Daoy (cell line): ENCODE measurements around the gene PPP2R3C. TPM values are rescaled to one million over a fixed set of nuclear protein-coding genes. Genes with fewer than 3 reads are reported as not detected.
A peak's percentile ranks its signal among the peaks of the same experiment; 100 is the strongest.
"Not testable (repeated sequence)": the region's sequence is repeated elsewhere in the genome, so short reads cannot be mapped to it uniquely, and the experiment has no call there.

Source experiments
- DNase-seq: peaks from one replicate; pipeline ENCODE4 v3.0.0-alpha.2; 2015; ENCODE audit warnings: low read depth
- total RNA-seq: library from RNA; depleted of rRNA; stranded (reverse); fragments of >200 nt; shearing (Covaris generic); gene quantifications from 2 replicates; pipeline ENCODE4 v1.2.3, GENCODE V29; 2014; rRNA removed

The PPP2R3C gene
- 58.5 and 62.0 TPM in 2 replicates for total RNA-seq

DNA sequence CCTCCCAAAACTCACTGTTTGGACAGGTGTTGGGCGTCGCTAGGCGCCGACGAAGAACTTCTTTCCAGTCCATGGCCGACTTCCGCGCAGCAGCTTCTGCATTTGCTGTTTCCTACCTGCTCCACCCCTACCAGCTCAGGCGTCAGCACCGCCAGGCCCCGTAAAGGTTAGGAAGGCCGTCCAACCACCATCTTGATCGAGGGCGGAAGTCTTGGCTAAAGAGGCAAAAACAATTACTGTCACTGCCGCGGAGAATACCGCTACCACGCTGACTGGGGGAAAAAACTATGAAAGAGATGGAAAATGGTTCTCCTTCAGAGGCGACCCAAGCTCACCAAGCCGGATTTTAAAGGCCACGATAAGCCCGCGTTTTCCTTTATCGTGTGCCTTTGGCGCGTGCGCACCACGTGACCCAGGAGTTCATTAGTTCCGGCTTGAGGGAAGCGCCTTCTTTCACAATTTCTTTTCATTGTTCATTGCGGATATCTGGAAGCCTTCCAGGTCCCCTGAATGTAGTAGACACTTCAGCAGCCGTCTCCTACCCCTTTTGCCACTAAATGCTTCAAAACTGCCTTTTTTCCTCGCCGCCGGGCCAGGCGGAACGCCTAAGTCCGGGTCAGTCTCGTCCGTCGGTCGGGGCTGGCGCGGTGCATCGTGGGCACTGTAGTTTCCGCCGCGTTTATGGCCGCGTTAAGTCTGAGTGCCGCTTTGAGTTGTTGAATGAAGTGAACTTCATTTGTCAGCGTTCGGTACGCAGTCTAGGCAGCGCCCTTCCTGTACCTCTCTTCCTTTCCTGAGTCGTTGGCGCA is at the start of gene PPP2R3C, which contains the start of gene PRORP:
PPP2R3C (minus strand) TSS at position 104 of the 809 bp plus-strand sequence; CDS start at position 73, 31 bp downstream.
PRORP (plus strand) TSS at position 666 of the 809 bp plus-strand sequence. CDS start 694 bp downstream, outside the sequence.
- DNase-seq: peak; percentile 99

DNA sequence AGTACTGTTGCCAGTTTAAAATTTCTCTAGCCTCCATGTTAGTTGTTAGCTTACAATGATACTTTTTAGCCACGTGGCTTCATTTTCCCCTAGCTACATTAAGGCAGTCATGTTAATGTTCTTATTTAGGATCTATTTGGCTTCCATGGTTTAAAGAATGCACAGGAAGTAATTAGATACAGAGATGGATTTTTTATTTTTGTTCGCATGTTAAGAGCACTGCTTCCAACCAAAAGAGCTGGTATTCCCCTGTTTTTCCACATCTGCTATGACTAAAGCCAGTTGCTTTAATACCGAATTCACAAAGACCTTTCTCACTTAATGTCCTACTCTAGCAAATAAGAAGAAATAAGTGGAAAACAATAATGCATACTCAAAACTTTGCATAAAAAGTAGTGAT is 45.7 kb upstream of the PPP2R3C start:
- DNase-seq: no peak

DNA sequence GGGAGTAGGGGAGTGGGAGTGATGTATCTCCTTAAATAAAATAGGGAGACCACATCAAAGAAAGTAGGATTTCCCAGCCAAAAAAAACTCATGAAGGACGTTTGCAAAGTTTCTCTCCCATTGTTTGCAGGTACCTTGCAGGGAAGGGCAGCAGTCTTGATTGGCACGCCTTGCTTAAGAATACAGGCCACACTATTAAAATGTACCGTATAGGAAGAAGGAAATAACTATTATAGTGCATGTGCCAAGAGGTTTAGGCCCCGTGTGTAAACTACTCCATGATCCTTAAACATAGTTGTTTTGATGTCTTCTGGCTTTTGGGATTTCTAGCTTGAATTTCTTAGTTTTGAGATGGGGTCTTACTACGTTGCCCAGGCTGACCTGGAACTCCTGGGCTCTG is 43.1 kb upstream of the PPP2R3C start:
- DNase-seq: no peak

DNA sequence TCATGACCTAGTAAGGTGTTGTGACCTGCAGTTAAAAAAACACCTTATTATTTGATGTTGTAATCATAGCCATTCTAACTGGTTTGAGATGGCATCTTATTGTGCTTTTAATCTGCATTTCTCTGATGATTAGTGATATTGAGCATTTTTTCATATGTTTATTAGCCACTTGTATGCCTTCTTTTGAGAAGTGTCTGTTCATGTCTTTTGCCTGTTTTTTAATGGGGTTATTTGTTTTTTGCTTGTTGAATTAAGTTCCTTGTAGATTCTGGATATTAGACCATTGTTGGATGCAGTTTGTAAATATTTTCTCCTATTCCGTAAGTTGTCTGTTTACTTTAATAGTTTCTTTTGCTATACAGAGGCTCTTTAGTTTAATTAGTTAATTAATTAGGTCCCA is 41.6 kb upstream of the PPP2R3C start:
- no peak for DNase-seq

DNA sequence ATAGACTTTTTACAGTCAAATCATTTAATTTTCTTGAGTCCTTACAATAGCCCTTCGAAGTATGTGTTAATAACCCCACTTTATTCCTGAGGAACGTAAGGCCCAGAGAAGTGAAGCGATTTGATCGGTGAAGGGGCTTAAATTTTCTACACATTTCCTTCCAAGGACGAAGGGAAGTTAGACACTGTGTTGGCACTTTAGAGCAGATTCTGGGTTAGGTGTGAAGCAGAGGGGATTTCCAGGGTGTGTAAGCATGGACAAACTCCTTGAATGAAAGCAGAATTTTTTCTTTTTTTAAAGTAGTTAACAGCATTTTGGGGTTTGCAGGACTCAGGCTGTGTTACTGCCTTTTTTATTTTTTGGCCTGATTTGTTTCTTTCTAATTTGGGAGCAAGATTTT is 39.4 kb upstream of the PPP2R3C start:
- peak; percentile 72 for DNase-seq

DNA sequence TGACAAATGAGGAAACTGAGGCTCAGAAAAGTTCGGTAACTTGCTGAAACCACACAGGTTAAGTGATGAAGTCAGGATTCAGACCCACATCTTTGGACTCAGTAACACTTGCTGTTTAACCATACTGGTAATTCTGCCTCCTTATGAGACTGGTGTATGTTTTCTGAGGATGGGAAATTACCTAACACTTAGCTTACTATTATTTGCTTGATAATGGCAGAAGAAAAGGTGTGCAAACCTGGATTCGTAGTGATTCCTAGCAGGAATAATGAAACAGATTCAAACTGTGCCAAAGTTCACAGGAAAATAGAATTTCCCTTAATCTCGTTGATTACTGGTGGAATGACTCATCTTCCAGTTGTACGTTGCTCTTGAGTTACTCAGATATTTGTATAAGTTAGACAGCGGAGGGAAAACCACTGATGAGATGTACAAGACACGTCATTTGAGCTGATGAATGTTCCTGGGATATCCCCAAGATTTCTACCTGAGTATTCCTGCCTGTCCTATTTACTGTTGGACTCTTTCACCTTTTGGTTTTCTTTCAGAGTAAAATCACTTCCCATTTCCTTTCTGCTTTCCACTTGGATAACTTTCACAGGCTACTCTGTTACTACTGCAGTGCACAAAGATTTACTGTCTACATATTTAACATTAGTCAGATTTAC is 38.1 kb upstream of the PPP2R3C start:
- peak; percentile 92 for DNase-seq

DNA sequence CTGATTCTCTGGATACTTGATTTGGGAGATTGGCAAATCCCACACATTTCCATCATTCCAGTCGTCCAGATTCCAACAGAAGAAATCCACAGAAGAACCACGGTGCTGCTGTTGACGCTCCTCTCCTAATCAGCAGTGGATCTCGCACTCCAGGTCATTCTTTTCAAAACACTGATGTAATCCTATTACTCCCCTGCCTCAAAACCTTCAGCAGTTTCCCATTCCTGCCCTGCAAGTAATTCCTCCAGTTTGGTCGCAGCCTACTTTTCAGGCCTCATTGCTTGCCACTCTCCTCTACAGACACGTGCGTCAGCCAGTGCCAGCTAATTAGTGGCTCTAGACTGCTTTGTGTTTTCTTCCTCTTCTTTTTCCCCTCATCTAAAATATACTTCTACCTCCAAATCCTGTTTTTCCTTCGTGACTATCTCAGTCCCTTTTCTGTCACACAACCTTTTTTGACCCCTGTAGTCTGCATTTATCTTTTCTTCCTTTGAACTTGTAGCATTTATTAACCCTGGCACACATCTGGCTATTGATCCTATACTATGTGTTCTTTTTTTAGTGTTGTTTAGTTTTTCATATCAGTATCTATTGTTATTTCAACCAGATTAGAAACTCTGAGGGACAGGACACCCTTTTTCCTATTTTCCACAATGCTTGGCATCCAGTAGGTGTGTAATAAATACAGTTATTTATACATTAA is 37.3 kb upstream of the PPP2R3C start:
- peak; percentile 77 for DNase-seq

DNA sequence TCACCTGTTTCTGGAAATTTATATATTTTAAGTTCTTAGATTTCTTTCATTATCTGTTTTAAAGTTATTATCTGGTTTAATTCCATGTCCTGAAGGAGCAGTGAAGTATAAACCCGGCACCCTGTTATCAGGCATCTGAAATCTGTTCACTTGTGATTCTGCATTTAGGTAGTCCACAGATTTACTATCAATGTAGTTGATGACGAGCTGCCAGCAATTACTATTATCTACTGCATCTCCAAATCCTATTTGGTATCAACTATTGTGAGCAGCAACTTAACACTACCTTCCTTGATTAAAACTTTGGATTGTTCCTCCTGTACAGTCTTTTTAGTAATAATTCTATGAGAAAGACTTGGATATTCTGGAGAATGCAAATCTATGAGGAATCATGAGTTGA is 36.7 kb upstream of the PPP2R3C start:
- DNase-seq: no peak

DNA sequence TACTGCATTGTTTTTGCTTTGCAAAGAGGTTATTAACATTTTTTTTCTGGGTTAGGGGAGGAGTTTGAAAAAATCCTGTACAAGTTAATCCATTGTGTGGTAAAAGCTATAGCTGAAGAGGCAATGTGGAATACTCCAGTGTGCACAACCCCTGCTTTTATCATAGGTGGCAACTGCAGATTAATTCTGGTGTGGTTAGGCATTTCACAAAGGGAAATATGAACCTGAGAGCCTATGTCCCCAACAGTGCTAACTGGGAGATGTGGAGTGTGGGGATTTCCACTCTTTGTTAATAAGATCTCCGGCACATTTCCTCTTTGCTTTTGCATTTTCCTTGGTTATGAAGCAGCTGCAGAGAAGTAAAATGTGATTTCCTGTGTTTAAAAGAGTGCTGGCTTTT is 34.2 kb upstream of the PPP2R3C start:
- peak; percentile 81 for DNase-seq

DNA sequence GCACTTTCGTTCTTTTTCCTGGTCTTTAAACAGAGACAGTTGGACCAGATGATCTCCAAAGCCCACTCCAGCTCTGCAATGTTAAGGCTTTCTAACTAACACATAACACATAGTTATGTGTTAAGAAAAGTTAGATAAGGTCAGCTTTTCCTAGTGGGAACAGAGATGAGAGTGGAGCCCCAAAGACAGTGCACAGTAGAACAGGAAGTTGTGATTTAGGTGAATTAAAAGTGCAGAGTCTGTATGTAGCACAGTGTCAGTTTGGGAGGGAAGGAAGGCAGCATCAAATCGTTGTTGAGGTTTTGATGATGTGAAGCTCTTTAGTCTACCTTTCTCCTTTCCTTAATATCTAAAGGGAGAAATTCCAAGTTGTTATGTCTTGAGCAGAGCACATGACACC is 32.2 kb upstream of the PPP2R3C start:
- no peak for DNase-seq

DNA sequence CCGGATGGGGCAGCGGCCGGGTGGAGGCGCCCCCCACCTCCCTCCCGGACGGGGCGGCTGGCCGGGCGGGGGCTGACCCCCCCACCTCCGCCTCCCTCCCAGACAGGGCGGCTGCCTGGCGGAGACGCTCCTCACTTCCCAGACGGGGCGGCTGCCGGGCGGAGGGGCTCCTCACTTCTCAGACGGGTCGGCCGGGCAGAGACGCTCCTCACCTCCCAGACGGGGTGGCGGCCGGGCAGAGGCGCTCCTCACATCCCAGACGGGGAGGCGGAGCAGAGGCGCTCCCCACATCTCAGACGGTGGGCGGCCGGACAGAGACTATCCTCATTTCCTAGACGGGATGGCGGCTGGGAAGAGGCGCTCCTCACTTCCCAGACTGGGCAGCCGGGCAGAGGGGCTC is 30.7 kb upstream of the PPP2R3C start:
- DNase-seq: not testable (repeated sequence)

DNA sequence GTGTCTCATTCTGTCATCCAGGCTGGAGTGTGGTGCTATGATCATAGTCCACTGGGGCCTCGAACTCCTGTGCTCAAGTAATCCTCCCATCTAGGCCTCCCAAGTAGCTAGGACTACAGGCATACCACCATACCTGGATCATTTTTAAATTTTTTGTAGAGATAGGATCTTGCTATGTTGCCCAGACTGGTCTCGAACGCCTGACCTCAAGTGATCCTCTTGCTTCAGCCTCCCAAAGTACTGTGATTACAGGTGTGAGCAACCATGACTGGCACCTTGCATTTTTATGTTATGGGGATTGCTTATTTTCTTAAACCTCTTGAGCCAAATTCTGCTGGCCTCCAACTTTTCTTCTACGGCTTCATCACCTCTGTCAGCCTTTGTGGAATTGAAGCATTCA is 27.4 kb upstream of the PPP2R3C start:
- no peak for DNase-seq

DNA sequence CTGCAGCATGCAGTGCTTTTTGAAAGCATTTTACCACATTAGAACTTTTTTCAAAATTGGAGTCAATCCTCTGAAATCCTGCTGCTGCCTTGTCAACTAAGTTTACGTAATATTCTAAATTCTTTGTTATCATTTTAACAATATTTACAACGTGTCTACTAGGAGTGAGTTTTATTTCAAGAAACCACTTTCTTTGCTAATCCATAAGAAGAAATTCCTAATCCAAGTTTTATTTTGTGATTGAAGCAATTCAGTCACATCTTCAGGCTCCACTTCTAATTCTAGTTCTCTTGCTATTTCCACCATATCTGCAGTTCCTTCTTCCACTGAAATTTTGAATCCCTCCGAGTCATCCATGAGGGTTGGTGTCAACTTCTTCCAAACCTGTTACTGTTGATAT is 25.9 kb upstream of the PPP2R3C start:
- no peak for DNase-seq

DNA sequence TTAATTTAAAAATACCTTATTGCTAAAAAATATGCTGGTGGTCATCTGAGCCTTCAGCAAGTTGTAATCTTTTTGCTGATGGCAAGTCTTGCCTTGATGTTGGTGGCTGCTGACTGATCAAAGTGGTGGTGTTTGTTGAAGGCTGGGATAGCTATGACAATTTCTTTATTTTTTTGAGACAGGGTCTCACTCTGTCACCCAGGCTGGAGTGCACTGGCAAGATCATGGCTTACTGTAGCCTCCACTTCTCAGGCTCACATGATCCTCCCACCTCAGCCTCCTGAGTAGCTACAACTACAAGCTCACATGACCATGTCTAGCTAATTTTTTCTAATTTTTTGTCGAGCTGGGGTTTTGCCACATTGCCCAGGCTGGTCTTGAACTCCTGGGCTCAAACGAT is 25.4 kb upstream of the PPP2R3C start:
- DNase-seq: no peak

DNA sequence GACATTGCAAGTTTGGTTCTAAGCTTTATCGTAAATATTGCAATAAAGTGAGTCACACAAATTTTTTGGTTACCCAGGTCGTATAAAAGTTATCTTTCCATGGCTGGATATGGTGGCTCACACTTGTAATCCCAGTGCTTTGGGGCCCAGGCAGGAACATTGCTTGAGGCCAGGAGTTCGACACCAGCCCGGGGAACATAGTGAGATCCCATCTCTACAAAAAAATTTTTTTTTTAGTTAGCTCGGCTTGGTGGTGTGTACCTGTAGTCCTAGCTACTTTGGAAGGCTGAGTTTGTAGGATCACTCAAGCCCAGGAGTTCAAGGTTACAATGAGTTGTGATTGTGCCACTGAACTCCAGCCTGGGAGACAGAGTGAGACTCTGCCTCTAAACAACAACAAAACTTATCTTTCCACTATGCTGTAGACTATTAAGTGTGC is 24.9 kb upstream of the PPP2R3C start:
- no peak for DNase-seq

DNA sequence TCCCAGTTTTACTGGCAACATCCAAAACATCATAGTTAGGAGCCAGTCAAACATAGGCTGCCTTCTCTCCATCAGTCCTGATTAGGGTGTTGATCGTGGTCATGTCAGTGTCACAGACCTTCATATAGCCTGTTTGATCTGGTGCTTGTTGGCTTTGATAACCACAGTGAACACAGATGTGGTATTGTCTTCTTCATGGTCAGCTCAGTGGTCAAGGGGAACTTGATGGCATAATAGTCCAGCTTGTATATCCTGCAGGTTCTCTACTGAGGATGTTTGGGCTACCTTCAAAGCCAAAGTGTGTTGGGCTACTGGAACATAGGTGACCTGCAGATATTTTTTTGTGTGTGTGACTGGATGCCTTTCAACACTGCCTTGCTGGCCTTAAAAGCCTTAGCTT is 22.2 kb upstream of the PPP2R3C start:
- DNase-seq: no peak

DNA sequence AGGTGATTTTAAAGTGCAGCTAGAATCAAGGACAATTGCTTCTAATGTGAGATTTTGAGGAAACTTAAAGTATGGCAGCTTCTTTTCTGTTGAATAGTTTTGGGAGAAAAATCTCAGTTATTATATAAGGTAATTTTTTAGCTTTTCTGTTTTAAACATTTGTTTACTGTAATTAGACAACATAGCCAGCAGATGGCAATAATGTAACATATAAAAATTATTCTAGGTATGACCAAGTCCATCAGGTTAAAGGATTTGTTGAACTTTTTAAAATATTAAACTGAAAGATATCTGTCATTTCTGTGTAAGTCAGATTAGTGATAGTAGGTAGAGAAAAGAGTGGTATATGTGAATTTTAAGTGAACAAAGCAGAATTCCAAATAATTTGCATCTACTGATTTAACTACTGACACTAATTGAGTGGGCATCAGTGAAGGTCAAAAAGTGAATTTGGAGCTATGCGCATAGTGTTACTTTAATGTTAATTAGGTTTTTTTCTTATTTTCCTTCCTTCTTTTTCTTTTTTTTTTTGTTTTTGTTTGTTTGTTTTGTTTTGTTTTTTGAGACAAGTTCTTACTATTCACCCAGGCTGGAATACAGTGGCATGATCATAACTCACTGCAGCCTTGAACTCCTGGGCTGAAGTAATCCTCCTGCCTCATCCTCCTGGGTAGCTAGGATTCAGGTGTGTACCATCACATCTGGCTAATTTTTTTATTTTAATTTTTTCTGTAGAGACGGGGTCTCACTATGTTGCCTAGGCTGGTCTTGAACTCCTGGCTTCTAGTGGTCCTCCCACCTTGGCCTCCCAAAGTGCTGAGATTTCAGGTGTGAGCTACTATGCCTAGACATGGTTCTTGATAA is 19.2 kb upstream of the PPP2R3C start:
- DNase-seq: no peak

DNA sequence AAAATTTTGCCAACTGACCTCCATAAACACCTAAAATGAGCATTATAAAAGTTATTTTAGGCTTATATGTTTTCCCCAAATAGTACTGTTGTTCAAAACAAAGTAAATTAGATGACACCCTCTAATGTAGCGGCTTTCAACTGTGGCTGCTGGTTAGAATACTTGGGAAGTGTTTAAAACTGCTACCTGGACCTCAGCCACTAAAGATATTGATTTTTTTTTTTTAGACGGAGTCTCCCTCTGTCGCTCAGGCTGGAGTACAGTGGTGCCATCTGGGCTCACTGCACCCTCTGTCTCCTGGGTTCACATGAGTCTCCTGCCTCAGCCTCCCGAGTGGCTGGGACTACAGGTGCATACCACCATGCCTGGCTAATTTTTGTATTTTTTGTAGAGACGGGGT is 16.8 kb upstream of the PPP2R3C start:
- no peak for DNase-seq

DNA sequence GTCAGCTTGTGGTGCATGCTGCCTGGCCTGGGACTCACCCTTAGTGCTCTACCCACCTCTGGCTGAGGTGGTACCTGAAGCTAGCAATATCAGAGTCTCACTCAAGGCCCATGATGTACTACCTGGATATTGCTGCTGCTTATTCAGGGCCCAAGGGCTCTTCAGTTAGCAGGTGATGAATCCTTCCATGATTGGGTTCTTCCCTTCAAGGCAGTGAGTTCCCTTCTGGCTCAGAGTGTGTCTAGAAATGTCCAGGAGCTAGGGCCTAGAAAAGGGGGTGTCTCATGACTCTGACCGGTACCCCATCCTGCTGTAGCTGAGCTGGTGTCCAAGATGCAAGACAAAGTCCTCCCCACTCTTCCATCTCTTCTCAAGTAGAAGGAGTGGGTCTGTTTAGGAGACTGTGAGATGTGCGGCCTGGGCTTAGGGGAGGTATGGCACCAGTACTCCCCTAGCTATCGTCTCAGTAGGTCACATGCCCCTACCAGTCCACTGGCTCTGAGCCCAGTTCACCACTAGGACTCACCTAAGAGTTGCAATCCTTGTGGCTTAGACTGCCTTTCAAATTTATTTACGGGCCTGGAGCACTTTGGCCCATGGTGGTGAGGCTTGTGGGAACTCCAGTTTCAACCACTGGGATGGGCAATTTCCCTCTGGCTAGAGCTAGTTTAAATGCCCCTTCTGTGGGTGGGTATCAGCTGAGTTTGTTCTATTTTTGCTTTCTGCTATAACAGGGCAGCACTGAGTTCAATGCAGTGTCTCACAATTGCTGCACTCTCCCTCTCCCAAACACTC is 12.7 kb upstream of the PPP2R3C start:
- DNase-seq: no peak

DNA sequence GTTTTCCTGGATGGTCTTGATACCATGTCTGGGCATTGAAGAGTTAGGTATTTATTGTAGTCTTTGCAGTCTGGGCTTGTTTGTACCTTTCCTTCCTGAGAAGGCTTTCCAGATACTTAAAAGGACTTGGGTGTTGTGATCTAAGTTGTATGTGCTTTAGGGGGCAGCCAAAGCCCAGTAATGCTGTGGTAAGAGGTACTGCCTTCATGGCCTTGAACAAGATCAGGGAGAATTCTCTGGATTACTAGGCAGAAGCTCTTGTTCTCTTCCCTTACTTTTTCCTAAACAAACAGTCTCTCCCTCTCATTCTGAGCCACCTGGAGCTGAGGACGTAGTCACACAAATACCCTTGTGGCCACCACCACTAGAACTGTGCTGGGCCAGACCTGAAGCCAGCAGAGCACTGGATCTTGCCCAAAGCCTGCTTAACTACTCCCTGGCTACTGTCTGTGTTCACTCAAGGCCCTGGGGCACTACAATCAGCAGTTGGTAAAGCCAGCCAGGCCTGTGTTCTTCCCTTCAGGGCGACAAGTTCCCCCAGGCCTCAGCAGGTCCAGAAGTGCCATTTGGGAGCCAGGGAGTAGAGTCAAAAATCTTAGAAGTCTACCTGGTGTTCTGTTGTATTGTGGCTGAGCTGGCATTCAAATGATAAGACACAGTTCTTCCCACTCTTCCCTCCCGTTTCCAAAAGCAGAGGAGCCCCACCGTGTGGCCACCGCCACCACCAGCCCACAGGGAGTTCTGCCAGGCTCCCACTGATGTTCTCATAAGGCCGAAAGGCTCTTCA is 11.9 kb upstream of the PPP2R3C start:
- DNase-seq: no peak
